NCI-H446 treated with DMSO at 0.1 percent for 48 hours (cell line): Measurements from ENCODE around the gene PRR27.

Experiments used
- DNase-seq: peaks from one replicate; lab custom pipeline; 2025; lab: John Stamatoyannopoulos, UW

Gene PRR27

DNA sequence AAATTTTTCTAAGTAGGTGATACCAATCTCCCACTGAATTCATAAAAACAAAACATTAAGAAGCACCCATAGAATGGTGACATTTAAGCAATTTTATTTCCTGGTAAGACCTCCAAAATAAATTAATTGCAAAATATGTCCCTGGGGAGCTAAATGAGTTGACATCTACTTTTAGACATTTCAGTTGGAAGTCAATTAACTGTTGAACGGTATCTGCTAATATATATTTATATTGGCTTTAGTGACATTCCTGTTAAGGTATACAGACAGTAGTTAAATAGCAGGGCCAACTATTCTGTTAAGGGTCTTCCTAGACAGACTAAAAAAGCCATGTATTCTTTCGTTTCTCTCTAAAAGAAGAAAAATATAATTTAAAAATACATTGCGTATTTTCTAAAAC is at the start of gene PRR27:
Gene PRR27, plus strand, starts transcription at position 301 of the 400 bp plus-strand sequence. CDS start 139 bp downstream, outside the sequence.
- DNase-seq = no peak

DNA sequence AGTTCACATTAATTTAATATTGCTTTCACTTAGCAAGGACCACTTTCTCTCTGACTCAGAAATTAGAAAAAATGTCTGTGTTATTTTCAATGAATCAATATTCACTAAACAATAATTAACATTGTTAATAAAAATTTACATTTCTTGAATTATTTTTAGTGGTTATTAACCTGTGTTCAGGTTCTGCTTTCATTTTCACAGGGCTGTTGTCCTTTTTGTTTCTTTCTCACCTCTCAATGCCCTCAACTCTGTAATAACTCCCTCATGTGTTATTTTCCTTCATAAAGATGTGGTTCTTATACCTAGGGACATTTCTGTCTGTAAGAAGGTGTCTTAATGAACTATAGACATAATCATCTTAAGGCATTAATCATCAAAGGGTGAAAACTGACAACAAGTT is 43.1 kb upstream of the PRR27 start:
- no peak for DNase-seq

DNA sequence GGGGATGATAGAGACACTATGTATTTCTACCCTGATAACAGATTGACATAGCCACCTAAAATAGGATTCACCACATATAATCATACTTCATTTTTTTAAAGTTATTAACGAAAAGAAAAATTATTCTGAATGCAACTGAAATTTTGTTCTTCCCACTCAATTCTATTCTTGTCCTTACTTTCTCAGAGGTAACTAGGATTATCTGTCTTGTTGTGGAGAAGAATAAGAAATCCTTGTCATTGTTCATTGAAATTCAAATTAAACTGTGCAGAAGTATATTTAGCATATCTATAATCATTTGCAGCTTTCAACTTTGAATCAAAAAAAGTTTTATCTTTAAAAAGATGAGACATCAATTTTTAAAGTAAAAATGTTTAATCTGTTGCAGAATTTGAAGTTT is 40.4 kb upstream of the PRR27 start:
- no peak for DNase-seq

DNA sequence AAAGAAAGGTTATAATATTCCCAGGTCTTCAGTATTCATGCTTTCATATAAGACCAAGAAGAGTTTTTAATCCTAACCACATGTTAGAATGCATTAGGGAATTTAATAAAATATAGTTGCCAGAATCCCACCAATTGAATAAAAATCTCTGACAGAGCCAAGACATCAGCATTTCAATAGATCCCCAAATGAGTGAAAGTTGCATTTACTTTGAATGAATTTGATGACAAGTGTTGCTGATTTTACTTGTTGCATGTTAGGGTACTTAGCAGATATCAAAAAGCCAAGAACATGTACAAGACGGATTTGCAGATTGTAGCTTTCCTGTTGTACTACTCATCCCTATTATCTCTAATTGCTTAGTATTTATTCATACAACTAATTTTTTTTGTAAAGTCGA is 39.9 kb upstream of the PRR27 start:
- no peak for DNase-seq

DNA sequence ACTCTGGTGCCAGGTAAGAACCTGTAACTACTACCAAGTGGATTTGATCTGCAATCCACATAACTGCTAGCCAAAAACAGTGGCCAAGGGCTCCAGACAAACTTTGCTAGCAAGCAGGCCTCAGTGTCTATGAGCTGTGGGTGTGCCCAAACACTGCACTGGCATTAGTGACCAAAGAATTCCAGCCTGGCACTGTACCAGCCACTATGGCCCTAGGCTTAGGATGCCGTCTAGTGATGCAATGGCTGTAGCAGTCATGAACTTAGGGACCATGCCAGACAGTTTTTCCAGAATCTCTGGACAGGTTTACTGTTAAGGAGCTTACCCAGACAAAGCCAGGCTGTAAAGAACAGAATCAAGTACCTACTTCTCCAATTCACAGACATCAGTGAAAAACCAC is 33.7 kb upstream of the PRR27 start:
- DNase-seq = no peak

DNA sequence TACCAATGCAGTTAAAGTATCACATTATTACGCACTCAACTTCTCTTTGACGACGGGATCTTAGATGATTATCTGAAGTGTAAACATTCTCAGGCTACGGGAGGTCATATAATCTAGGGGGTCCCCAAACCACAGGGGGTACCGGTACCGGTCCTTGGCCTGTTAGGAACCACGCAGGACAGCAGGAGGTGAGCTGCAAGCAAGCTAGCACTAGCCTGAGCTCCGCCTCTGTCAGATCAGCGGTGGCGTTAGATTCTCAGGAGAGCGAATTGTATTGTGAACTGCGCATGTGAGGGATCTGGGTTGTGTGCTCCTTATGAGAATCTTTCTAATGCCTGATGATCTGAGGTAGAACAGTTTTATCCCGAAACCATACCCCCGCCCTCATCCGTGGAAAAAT is 20.6 kb upstream of the PRR27 start:
- DNase-seq = no peak

DNA sequence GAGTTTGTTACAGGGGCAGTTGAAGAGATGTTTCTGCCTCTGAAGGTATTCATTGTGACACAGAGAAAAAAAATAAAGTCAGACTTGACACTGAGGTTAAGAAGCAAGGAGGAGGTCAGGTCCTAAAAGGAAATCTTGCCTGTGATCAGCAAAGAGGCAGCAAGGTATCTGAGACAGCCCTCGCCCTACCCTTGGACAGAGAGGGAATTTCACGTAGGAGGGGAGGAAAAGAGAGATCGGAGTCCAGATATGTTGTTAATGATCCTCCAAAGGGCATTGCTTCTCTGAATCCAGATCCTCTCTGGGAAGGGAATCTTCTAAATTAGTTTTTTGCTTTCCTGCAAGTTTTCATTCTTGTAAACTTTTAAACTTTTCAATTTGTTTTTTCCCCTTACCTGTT is 15.3 kb upstream of the PRR27 start:
- no peak for DNase-seq

DNA sequence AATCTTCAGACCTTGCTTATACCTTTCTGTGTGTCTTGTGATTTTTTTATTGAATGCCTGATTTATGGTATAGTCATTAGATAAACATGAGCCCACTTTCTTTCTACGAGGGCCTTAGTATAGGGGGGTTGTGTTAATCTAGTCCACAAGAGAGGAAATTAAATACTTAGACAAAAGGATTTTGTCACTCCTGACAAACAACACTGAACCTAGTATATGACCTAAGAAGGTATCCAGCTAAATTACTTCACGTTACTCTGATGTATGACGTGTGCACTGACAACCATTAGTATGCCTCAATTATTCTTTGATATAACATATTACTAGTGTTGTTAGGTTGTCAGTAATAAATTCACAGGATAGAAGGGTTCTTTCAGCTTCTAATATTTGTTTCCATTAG is 2.8 kb upstream of the PRR27 start:
- no peak for DNase-seq

DNA sequence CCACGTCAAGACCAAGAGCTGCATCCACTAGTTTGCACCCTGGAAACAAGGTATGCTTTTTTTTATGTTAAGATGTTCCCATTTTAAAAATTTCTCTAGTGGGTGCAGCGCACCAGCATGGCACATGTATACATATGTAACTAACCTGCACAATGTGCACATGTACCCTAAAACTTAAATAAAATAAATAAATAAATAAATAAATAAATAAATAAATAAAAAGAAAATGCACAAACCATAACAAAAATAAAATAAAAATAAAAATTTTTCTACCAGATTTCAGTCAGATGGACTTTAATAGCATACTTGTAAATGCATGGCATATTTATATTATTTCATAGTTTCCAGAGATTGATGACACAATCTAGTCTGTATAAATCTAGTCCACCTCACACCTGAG is 1.9 kb upstream of the PRR27 start:
- DNase-seq = no peak

DNA sequence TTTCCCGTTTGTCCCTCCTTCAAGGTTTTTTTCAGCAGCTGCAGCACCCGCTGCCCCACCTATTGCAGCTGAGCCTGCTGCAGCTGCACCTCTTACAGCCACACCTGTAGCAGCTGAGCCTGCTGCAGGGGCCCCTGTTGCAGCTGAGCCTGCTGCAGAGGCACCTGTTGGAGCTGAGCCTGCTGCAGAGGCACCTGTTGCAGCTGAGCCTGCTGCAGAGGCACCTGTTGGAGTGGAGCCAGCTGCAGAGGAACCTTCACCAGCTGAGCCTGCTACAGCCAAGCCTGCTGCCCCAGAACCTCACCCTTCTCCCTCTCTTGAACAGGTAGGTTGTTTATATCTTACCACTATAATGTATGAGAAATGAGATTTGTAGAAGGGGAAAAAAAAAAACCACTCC is 4.5 kb downstream of the PRR27 start:
- no peak for DNase-seq

DNA sequence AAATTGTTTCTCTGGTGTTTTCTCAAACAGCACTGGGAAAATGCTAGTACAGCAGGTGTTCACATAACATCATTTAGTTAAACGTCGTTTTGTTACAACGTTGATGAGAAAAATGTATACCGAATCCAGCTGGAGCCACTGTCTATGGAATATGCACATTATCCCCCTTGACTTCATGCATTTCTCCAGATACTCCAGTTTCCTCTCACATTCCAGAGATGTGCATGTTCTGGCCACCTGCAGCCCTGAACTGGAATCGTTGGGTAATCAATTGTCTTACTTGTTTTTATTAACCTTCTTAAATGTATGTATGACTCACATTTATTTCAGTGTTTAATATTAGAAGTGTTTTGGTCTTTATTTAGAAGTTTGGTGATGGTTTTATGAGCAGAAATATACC is 23.1 kb downstream of the PRR27 start:
- DNase-seq = no peak

DNA sequence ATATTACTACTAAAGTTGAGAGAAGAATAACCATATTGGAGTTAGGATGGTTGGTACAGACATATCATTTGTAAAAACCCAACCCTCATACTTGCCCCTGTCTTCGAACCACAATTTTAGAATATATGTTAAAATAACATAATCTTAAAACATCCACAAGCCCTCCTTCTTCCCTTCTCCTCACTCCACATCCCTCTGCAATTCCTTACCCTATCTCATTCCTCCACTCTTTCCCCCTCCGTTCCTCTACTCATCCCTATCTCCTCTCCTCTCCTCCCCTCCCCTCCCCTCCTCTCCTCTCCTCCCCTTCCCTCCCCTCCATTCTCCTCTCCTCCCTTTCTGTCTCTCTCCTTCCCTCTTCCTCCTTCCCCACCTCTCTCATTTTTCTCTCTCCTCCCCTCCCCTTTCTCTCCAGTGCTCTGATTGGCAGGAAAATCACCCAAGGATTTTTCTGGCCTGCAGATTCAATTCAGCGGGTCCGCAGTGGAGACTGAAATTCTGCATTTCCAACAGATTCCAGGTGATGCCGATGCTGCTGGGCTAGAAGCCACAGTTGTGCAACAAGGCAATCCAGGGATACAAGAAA is 24.1 kb downstream of the PRR27 start:
- DNase-seq = no peak

DNA sequence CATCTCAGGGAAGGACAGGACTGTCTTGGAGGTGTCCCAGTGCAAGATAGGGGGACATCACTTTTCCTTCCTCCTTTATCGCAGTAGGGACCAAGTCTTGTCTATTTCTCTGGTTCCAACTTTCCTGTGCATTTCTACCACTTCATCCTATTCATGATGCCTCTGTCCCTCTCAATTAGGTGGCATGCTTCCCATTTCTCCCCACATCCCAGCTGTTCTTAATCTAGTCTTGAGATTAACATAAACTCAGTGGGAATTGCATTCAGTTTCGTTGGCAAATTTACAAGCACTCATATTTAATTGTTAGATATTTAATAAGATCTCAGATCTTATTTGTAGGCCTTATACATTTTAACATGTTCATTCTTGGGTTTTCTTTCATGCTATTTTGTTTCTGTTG is 25.8 kb downstream of the PRR27 start:
- no peak for DNase-seq

DNA sequence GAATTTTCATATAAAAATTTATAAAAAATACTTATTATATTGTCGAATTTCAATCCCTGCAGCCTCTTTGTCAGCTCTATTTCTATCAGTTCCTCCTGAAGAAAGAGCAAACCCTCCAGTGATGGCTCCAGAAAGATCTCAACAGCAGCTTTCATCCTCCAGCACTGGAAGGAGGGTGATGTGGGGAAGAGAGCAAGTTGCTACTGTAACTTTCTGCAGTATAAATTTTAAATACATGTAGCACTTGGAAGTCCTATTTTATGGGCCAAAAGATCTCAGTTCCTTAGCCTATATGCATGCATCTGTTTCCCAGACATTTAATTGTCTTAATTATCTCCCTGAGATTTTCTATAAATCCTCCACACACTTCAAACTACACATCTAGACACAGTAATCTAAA is 27.8 kb downstream of the PRR27 start:
- DNase-seq = no peak

DNA sequence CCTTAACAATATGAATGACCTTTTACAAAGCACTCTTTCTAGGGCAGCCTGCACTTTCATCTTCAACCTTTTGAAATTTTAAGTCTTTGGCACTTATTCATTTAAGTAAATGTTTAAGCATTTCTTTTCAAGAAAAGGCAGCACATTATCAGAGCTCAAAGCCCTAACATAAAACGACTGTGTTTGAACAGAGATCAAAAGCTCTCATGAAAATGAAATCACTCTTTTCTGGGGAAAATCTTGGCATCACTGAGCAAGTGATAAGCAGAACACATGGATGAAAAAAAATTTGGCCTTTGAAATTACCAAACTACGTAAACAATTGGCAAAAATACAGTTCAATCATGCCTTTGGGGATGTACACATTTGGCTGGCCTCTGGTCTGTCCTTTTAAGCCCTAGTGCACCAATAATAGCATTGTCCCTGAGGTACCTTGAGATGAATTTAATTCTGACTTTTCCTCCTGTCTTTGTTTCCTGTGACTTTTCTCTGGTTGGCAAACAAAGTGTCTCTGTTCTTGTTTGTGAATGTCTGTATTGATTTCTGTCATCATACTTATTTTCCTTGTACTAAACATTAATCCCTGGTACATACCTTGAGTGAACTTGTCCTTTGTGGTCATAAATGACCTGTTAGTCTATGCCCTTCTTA is 28.6 kb downstream of the PRR27 start:
- no peak for DNase-seq

DNA sequence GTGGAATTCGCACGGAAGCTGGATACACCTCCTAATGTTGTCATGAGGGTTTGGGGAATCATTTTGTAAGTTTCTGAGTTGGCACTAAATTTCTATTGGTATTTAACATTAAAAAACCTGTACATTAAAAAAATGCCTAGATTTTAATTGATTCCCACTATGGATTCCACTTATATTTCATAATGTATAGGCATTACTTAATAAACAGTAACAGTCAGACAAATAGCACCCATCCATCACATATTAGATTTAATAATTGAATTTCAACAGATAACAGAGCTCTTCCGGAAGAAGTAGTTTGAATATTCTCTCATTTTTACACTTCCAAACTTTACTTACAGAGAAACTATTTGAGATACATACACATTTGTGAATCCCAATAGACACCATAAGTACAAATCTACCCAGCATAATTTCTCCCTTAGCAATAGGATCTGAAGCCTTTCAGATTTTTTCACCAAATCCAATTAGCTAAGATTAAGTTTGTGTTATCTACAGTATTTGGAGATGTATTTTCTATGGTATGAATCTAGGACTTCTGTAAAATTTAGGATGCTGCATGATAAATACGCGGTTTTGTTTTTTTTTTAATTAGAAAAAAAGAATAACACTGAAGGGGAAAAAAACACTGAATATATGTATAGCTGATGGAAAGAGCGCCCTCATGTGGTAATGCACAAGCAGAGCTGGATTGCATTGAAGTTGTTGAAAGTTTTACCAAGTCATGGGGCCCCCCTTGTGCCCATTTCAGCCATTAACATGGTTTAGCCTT is 29.3 kb downstream of the PRR27 start:
- DNase-seq = peak; percentile 1

DNA sequence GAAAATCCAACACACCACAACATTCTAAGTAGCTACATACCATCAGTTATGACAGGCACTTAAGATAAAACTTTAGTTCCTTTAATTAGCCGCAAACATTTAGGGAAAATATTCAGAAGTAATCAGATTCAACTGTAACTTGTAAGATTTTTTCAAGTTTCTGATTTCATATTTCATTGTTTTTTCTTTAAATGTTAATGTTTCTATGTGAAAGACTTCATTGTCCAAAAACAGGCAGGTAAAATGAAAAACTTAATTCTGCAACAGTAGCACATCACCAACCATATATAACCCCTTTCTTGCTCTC is 29.9 kb downstream of the PRR27 start:
- DNase-seq = no peak

DNA sequence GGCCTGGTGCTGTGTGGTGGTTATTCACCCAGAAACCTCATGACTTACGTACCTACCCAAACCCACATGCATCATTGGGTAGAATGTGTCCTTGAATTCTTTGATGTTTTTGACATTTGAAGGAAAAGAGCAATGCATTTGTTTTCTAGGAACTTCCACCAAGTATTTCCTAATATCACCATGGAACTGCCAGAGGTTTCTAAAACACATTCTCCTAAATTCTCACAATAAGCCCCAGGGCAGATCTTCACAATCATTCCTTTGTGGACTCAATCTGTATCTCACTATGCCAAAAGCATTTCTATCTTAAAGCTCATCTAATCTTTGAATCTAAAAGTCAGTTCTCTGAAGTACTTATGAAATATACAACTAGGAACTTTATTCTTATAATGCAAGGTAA is 33.2 kb downstream of the PRR27 start:
- DNase-seq = no peak

DNA sequence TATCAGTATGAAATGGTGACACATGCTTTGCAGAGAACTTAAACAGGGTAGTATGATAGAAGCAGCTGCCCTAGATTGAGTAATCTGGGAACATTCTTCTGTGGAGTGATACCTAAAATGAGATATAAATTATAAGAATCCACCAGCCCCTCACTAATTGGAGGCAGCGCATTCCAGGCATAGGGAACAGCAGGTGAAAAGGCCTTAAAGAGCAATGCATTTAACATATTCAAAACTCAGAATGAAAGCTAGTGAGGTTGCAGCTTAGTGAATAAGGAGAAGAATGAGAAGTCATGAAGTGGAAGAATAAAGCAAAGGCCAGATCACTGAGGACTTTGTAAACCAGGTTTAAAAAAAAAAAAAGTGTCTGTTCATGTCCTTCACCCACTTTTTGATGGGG is 36.5 kb downstream of the PRR27 start:
- no peak for DNase-seq

DNA sequence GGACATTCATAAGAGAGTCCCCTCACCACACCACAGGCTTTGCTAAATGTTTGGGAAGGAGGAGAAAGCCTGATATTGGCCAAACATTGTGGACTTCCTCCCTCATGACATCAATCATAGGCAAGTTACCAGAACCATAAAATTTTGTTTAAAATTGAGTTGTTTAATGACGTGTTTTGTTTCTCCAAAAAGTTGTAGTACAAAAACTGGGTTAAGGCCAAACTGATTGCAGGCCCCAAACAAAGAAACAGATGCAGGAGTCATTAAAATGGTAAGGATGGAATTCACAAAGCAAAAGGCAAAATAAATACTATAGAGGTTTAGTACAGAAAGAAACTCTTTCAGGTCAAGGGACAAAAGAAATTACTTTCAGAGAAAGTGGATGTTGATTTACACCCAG is 37.6 kb downstream of the PRR27 start:
- DNase-seq = no peak

DNA sequence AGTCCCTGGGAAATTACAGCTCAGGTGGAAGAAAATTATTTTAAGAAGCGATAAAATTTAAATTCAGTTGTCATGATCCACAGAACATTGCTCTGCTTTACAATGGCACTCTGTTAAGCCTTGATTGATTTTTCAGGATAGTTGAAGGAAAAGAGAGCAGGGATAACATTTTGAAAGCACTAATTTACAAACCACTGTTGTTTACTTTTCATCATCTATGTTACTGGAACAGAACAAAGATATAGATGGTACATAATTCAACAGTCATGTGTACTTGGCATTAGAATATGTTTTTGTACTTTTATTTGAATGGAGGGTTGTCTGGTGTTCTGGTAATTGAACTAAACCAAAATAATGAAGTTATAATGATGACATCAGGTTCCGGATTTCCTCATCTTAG is 38.9 kb downstream of the PRR27 start:
- DNase-seq = no peak

DNA sequence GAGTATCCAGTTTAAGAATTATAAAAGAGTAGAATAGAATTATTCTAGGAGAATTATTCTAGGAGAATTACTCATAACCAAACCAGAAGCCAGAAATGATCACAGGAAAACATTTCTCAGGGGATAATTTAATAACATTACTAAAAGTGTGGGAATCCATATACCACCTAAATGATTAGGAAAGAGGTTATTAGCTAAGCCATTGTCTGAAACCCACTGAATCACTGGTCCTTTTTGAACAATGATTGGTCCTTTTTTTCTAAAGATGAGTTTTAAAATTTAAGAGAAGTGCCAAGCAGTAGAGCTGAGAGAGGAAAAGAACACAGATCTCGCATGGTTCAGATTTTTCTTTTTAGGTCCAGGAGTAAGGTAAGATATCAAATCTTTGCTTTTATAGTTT is 41.4 kb downstream of the PRR27 start, which contains the start of gene ODAM:
Gene ODAM, plus strand, starts transcription at position 301 of the 400 bp plus-strand sequence. CDS start 819 bp downstream, outside the sequence.
- no peak for DNase-seq

DNA sequence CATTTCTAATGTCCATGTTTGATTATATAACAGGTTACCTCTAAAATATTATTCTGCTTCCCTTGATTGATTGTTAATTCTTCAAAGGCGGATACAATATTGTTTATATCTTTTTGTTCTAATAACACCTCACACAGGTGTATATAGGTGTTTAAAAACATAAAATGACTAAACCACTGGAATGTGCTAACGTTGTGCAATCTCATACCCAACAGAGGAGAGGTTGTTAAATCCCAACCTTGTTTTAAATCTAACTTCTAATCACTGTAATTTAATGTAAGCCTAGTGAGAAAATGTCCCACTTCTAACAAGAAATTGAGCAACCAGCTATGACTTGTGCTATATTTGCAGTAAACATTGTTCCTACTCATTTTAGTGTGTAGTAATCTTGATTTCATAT is 42.8 kb downstream of the PRR27 start:
- DNase-seq = no peak

DNA sequence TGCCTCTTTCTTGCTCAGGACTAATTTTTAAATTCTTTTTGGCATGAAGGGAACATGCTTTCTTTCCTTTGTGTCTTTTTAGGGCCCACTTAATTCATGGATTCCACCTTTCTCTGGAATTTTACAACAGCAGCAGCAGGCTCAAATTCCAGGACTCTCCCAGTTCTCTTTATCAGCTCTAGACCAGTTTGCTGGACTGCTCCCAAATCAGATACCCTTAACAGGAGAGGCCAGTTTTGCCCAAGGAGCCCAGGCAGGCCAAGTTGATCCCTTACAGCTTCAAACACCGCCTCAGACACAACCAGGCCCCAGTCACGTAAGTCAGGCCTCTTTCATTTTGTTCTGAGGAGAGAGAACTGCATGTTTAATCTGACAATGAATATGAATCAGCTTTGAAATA is 43.8 kb downstream of the PRR27 start:
- no peak for DNase-seq
